AG04450 (cell line): ENCODE measurements around the gene NPLOC4. TPM values are rescaled to one million over a fixed set of nuclear protein-coding genes. Genes with fewer than 3 reads are reported as not detected.
A peak's percentile ranks its signal among the peaks of the same experiment; 100 is the strongest.

Source experiments
- CTCF ChIA-PET: fragments of 300-600, 350-600 bp; formaldehyde crosslinking; extraction: SDS; loops from one replicate; lab custom pipeline; 2022; ENCODE audit warnings: antibody characterized with exemption, inconsistent platforms; lab: Charles Lee
- POLR2A ChIA-PET: fragments of 350-600 bp; formaldehyde crosslinking; extraction: SDS; loops from one replicate; lab custom pipeline; 2021; ENCODE audit warnings: antibody characterized with exemption, inconsistent platforms; lab: Yijun Ruan, JAX
- DNase-seq: peaks from one replicate; pipeline ENCODE4 v3.0.0-alpha.2; 2011; ENCODE audit warnings: low read depth, low spot score
- H3K27ac ChIP-seq: one replicate; pipeline ENCODE4 v1.5.1; 2012; ENCODE audit warnings: low read depth, low read length, control low read depth
- H3K27me3 ChIP-seq: one replicate; pipeline ENCODE4 v1.6.0; 2012; ENCODE audit warnings: low read length; ENCODE audit not compliant: control insufficient read depth, insufficient read depth
- H3K4me3 ChIP-seq: 2 replicates; pipeline ENCODE4 v1.5.1; 2011; ENCODE audit warnings: mild to moderate bottlenecking, low read depth, low read length, control low read depth
- H3K9me3 ChIP-seq: 2 replicates; pipeline ENCODE4 v1.5.1; 2012; ENCODE audit warnings: low read length; ENCODE audit not compliant: control insufficient read depth, insufficient read depth
- polyA plus RNA-seq: library from polyadenylated mRNA; depleted of rRNA; stranded (reverse); fragments of >200 nt; gene quantifications from 2 replicates; pipeline ENCODE4 v1.2.3, GENCODE V29; 2011
- TF ChIP-seq, protein P1 (sequence below): IDR thresholded peaks from 2 replicates; pipeline ENCODE4 v1.5.1; 2011; ENCODE audit warnings: low read depth, low read length, control low read depth, inconsistent platforms

NPLOC4 gene
- polyA plus RNA-seq, 1 experiment: 66.5 TPM

DNA sequence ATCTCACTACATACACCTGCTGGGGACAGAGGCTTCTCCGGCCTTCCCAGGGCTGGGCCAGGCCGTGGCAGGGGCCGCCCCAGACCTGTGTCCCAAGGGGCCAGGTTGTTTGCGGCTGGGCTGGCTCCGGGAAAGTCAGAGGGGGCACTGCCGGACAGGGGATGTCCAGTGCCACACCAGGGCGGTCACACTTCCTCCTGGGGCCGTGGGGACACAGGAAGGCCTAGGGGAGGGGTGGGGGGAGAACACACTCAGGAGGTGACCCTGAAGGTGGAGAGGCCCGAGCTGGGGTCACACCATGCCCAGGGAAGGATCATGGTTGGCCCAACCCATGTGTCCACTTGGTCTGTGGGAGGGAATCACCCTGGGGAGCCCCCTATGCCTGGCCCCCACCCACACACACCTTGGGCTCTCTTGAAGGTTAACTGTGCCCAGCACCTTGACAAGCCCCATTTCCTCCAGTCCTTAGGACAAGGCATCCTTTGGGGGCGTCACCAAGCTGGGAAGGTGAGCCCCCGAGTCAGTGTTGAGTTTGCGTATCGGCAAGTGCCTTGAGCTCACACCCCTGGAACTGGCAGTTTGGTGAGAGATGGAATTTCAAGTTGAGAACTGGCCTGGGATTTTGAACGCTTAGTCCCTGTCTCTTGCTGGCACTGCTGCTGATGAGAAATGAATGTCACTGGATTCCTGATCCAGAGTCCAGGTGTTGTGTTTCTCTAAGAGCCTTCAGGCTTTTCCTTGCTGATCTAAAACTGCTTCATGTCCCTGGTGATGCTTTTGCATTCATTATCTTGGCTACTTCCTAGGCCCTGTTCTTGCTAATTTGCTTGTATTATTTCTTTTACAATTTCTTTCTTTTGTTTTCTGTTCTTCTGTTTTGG, 116.7 kb downstream of the NPLOC4 start:
- POLR2A ChIA-PET: no interaction called here
- TF ChIP-seq, protein P1, sequence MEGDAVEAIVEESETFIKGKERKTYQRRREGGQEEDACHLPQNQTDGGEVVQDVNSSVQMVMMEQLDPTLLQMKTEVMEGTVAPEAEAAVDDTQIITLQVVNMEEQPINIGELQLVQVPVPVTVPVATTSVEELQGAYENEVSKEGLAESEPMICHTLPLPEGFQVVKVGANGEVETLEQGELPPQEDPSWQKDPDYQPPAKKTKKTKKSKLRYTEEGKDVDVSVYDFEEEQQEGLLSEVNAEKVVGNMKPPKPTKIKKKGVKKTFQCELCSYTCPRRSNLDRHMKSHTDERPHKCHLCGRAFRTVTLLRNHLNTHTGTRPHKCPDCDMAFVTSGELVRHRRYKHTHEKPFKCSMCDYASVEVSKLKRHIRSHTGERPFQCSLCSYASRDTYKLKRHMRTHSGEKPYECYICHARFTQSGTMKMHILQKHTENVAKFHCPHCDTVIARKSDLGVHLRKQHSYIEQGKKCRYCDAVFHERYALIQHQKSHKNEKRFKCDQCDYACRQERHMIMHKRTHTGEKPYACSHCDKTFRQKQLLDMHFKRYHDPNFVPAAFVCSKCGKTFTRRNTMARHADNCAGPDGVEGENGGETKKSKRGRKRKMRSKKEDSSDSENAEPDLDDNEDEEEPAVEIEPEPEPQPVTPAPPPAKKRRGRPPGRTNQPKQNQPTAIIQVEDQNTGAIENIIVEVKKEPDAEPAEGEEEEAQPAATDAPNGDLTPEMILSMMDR: no peak
- Histone ChIP-seq H3K27me3 (peaks cover 2% of the 10 kb centered on the region), H3K4me3 (no peak overlapping the region), H3K27ac (no peak overlapping the region), H3K9me3 (no peaks in the 10 kb centered on the region; the same call in 1 of the 2 replicates)
- CTCF ChIA-PET: interaction anchor here (2.7 kb wide), 1 partner anchor 81 kb away, joined by 19 read pairs; no protein-coding TSS in a partner anchor
- DNase-seq: no peak

DNA sequence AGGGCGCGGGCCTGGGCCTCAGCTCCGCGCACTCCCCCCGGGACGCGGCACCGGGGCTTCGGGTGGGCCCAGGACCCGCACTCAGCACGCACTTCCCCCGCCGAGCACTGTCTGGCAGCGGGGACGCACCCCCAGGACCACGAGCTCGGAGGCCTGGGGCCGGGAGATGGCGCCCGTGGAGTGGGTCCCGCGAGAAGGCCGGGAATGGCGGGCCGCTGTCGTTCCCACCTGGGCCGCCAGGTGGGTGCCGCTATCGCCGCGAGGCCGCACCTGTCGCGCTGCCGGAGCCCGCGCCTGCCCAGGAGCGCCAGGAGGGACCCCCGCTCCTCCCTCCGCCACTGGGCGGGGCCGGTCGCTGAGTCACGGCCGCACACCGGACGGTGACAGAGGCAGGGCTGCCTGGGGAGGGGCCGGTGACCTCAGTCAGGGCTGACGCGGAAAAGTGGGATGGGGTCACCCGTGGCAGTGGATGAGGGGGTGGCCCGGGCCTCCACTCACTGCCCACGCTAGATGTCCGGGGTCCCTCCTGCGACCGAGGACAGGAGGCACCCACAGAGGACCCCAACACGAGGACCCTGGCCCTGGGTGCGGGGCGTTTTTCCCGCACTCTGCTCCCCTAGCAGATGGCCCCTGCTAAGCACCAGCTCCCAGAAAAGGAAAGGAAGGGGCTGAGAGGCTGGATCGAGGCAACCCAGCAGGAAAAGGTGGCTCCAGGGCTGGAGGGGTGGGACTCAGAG, 117.5 kb downstream of the NPLOC4 start:
- POLR2A ChIA-PET: interaction anchor here (0.8 kb wide), 1 partner anchor 124 kb away, joined by 3 read pairs; the partner anchor contains the start of gene BAHCC1
- Histone ChIP-seq H3K9me3 (no peaks in the 10 kb centered on the region; the same call in 1 of the 2 replicates), H3K27ac (no peak overlapping the region), H3K27me3 (peaks cover 2% of the 10 kb centered on the region), H3K4me3 (peak overlapping the region; percentile 51)
- TF ChIP-seq, protein P1: peak; percentile 12; the same call in 1 of the 2 replicates
- CTCF ChIA-PET: interaction anchor here (2.7 kb wide), 1 partner anchor 82 kb away, joined by 19 read pairs; no protein-coding TSS in a partner anchor
- no peak for DNase-seq

DNA sequence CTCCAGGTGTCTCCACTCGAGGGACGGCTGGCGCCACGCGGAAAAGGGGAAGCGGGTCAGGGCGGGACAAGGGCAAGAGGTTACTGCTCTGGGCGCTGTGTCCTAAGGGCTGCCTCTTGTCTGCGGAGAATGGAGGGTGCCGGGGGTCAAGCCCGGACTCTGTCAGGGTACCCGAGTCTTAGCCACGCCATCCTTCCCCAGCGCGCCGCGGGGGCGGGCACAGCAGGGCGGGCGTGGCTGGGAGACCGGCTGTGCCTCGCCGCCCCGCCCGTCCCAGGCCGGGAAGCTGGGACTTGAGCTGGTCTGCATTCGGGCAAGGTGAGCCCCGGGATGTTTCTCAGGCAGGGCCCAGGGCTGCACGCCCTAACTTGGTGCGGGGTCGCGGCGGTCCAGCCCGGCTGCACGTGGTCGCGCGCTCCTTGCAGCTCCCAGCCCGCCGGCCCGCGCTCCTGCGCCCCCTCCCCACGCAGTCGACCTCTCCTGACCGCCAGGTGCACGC, 118.1 kb downstream of the NPLOC4 start:
- ChIA-PET CTCF (interaction anchor here (0.6 to 2.7 kb wide), 2 partner anchors 68 to 82 kb away, joined by 7 to 19 read pairs; no protein-coding TSS in a partner anchor), POLR2A (interaction anchor here (0.8 to 1.0 kb wide), 2 partner anchors 19 to 124 kb away, joined by 3 read pairs; partner anchors contain the start of gene BAHCC1)
- DNase-seq: no peak
- Histone ChIP-seq H3K27ac (peak overlapping the region; percentile 11), H3K4me3 (peak overlapping the region; percentile 51), H3K9me3 (no peaks in the 10 kb centered on the region; the same call in 1 of the 2 replicates), H3K27me3 (peaks cover 2% of the 10 kb centered on the region)
- TF ChIP-seq, protein P1: no peak

DNA sequence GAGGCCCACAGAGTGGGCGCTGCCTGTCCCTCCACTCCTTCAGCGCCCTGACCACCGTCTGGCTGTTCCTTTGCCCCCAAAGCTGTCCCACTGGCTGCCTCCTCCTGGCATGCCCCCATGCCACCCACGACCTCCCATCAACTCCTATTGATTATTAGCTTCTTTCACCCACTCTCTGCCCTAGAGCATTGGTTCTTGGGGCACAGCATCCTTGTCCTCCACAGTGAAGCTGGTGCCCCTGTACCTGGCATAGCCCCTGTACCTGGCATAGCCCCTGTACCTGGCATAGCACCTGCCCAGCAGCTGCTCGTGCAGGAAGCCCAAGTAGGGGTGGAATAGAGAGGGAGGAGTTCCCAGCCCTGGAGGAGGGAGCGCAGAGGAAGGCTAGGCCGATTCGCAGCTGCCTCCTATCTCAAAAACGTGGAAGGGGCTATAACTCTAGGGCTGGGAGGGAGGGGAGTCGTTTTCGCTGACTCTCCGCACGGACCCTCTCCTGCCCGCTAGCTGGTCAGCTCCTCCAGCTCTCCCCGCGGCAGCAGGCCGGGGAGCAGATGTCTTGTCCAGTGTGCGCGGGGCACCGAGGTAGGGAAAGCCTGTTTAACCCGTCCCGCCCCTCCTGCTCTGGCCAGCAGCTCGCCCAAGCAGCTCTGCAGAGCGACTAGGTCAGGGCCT, 118.7 kb downstream of the NPLOC4 start:
- peaks cover 2% of the 10 kb centered on the region for H3K27me3 ChIP-seq
- DNase-seq: no peak
- no peaks in the 10 kb centered on the region; the same call in 1 of the 2 replicates for H3K9me3 ChIP-seq
- ChIA-PET POLR2A (interaction anchor here (0.8 to 1.0 kb wide), 2 partner anchors 20 to 123 kb away, joined by 3 read pairs; partner anchors contain the start of gene BAHCC1), CTCF (interaction anchor here (0.6 to 2.7 kb wide), 2 partner anchors 69 to 83 kb away, joined by 7 to 19 read pairs; no protein-coding TSS in a partner anchor)
- peak overlapping the region; percentile 11 for H3K27ac ChIP-seq
- TF ChIP-seq, protein P1: no peak
- H3K4me3 ChIP-seq: peak overlapping the region; percentile 51
